IMR-90 (cell line): ENCODE measurements around the gene SKIL.

Experiments used
- CEBPB ChIP-seq: IDR thresholded peaks from 2 replicates; pipeline ENCODE4 v1.6.1; 2012; ENCODE audit warnings: low read depth, low read length, improper control_type of control experiment
- CTCF ChIP-seq: conservative IDR thresholded peaks from 2 replicates; pipeline ENCODE4 v1.5.1; 2012; ENCODE audit warnings: mild to moderate bottlenecking, low read depth, low read length, improper control_type of control experiment
- FOS ChIP-seq: fragments of 150-350 bp; IDR thresholded peaks from 2 replicates; pipeline ENCODE4 v1.6.1; 2016; ENCODE audit warnings: low read depth, low read length
- POLR2A ChIP-seq: IDR thresholded peaks from 2 replicates; pipeline ENCODE4 v1.6.1; 2012; ENCODE audit warnings: mild to moderate bottlenecking, low read depth, low read length

- TF ChIP-seq CTCF (no peak), CEBPB (no peak), POLR2A (no peak), FOS (no peak)
These were observed 33.6 kb downstream of the SKIL start for GRCh38 chr3:170391108-170391507.
